Endothelial cell of umbilical vein (primary cell): Measurements from ENCODE around the gene ACTA2.
"Not testable (repeated sequence)": the region's sequence is repeated elsewhere in the genome, so short reads cannot be mapped to it uniquely, and the experiment has no call there.

Experiments used
- EZH2 ChIP-seq: IDR thresholded peaks from 2 replicates; pipeline ENCODE4 v1.6.1; 2012; ENCODE audit warnings: borderline replicate concordance, low read depth, mild to moderate bottlenecking, moderate library complexity, low read length, inconsistent platforms; ENCODE audit not compliant: severe bottlenecking
- FOS ChIP-seq: IDR thresholded peaks from 2 replicates; pipeline ENCODE4 v1.6.1; 2011; ENCODE audit warnings: mild to moderate bottlenecking, low read length, moderate library complexity, borderline replicate concordance; ENCODE audit not compliant: insufficient read depth
- GATA2 ChIP-seq: IDR thresholded peaks from 2 replicates; pipeline ENCODE4 v1.7.0; 2011; ENCODE audit warnings: low read depth, mild to moderate bottlenecking, moderate library complexity, mixed read lengths, low read length; ENCODE audit not compliant: insufficient read length, insufficient read depth
- POLR2A ChIP-seq: IDR thresholded peaks from 2 replicates; pipeline ENCODE4 v1.6.1; 2012; ENCODE audit warnings: low read depth, mild to moderate bottlenecking, control low read depth, low read length
- POLR2AphosphoS5 ChIP-seq: IDR thresholded peaks from 2 replicates; pipeline ENCODE4 v1.6.1; 2012; ENCODE audit warnings: low read depth, mild to moderate bottlenecking, control low read depth, low read length, moderate library complexity; ENCODE audit not compliant: insufficient read depth
- TF ChIP-seq, protein P1 (sequence below), 2 donors: IDR thresholded peaks; 1 replicate in 1 of 2; 2 replicates in 1 of 2; pipeline ENCODE4 v1.5.1; 2011; ENCODE audit warnings: low read length in 2 of 2, mild to moderate bottlenecking in 2 of 2, moderate library complexity in 2 of 2, control low read depth in 1 of 2, inconsistent platforms in 1 of 2, low read depth in 1 of 2; ENCODE audit not compliant: insufficient read depth in 1 of 2; ENCODE audit errors: extremely low read depth in 1 of 2
- TF ChIP-seq, protein P2 (sequence below): IDR thresholded peaks from 2 replicates; pipeline ENCODE4 v1.6.1; 2011; ENCODE audit not compliant: insufficient read depth, insufficient read length

DNA sequence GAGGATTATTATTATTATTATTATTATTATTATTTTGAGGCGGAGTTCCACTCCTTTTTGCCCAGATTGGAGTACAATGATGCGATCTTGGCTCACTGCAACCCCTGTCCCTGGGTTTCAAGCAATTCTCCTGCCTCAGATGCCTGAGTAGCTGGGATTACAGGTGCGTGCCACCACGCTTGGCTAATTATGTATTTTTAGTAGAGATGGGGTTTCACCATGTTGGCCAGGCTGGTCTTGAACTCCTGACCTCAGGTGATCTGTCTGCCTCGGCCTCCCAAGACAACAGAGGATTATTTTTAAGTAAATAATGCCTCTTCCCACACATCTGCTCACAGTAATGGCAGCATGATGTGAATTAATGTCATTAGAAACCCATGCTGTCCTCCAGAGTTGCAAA lies 20.5 kb downstream of the ACTA2 start:
- TF ChIP-seq, protein P1, sequence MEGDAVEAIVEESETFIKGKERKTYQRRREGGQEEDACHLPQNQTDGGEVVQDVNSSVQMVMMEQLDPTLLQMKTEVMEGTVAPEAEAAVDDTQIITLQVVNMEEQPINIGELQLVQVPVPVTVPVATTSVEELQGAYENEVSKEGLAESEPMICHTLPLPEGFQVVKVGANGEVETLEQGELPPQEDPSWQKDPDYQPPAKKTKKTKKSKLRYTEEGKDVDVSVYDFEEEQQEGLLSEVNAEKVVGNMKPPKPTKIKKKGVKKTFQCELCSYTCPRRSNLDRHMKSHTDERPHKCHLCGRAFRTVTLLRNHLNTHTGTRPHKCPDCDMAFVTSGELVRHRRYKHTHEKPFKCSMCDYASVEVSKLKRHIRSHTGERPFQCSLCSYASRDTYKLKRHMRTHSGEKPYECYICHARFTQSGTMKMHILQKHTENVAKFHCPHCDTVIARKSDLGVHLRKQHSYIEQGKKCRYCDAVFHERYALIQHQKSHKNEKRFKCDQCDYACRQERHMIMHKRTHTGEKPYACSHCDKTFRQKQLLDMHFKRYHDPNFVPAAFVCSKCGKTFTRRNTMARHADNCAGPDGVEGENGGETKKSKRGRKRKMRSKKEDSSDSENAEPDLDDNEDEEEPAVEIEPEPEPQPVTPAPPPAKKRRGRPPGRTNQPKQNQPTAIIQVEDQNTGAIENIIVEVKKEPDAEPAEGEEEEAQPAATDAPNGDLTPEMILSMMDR (IDR thresholded peaks at IDR 0.05; ENCODE audit: extremely low read depth in 1 of 2, insufficient read depth in 1 of 2, low read depth in 1 of 2, low read length in 2 of 2), result not testable (repeated sequence)
- not testable (repeated sequence) for TF ChIP-seq POLR2A, POLR2AphosphoS5, GATA2, FOS, EZH2
- TF ChIP-seq, protein P2, sequence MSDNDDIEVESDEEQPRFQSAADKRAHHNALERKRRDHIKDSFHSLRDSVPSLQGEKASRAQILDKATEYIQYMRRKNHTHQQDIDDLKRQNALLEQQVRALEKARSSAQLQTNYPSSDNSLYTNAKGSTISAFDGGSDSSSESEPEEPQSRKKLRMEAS, result not testable (repeated sequence)
